HCT116 (cell line): ENCODE measurements around the gene MCOLN1. TPM values are rescaled to one million over a fixed set of nuclear protein-coding genes. Genes with fewer than 3 reads are reported as not detected.

ENCODE experiments used
- ATAC-seq: fragments of 200-7000 bp; cut with Tn5 transposase; 2 replicates; pipeline ENCODE4 v1.9.1; 2020; ENCODE audit warnings: mild to moderate bottlenecking, moderate library complexity
- BruUV-seq: library from RNA; stranded (reverse); fragments of 400-500 nt; replicated peaks from 2 replicates; lab custom pipeline; 2021; lab: Mats Ljungman, UMichigan
- CTCF ChIA-PET: fragments of 300-600 bp; sonication (Branson Sonifier 250); formaldehyde crosslinking; loops from one replicate; lab custom pipeline; 2021; ENCODE audit warnings: antibody characterized with exemption; lab: Charles Lee
- POLR2A ChIA-PET: fragments of 300-600, 350-600 bp; sonication (Branson Sonifier 250); formaldehyde crosslinking; loops from one replicate; lab custom pipeline; 2021; ENCODE audit warnings: antibody characterized with exemption; lab: Charles Lee
- RAD21 ChIA-PET, 2 experiments: fragments of 300-600 bp; sonication (Branson Sonifier 250); formaldehyde crosslinking; loops; one replicate each; lab custom pipeline; 2023; ENCODE audit warnings: low total read pairs in 2 of 2; ENCODE audit not compliant: uncharacterized antibody in 2 of 2, unreplicated experiment in 2 of 2, low non-redundant PET in 1 of 2; lab: Charles Lee
- DNase-seq: peaks from one replicate; pipeline ENCODE4 v3.0.0-alpha.2; 2010; ENCODE audit warnings: low read depth, low spot score
- H2AFZ ChIP-seq: fragments of 200-600 bp; shearing (Covaris generic), sonication (generic); 2 replicates; pipeline ENCODE4 v1.6.1; 2017; ENCODE audit warnings: low read depth, mixed run types, mixed read lengths, antibody characterized with exemption, low read length; ENCODE audit not compliant: poor library complexity, severe bottlenecking
- H3K27ac ChIP-seq: 2 replicates; pipeline ENCODE4 v1.5.1; 2012; ENCODE audit warnings: low read depth, low read length
- H3K27me3 ChIP-seq: fragments of 200-600 bp; sonication (generic); 2 replicates; pipeline ENCODE4 v1.6.1; 2016; ENCODE audit warnings: mixed run types, low read length, mixed read lengths; ENCODE audit not compliant: insufficient read depth
- H3K36me3 ChIP-seq, 2 experiments: fragments of 200-500 bp in 1 of 2; fragments of 200-600 bp in 1 of 2; sonication (Bioruptor generic) in 1 of 2; sonication (generic) in 1 of 2; 2 replicates each; pipeline versions ENCODE4 v1.5.1 to v1.6.1; 2014 to 2016; ENCODE audit warnings: low read length in 2 of 2, inconsistent platforms in 1 of 2, mixed read lengths in 1 of 2, mixed run types in 1 of 2; ENCODE audit not compliant: insufficient read depth in 2 of 2, control insufficient read depth in 1 of 2
- H3K4me1 ChIP-seq, 2 experiments: fragments of 200-600 bp in 1 of 2; sonication (generic) in 1 of 2; 2 replicates each; pipeline versions ENCODE4 v1.5.1 to v1.6.1; 2012 to 2017; ENCODE audit warnings: low read length in 2 of 2, inconsistent platforms in 1 of 2, mild to moderate bottlenecking in 1 of 2, mixed read lengths in 1 of 2, mixed run types in 1 of 2, moderate library complexity in 1 of 2; ENCODE audit not compliant: insufficient read depth in 2 of 2, control insufficient read depth in 1 of 2
- H3K4me2 ChIP-seq: fragments of 200-600 bp; sonication (generic); 2 replicates; pipeline ENCODE4 v1.6.1; 2017; ENCODE audit warnings: mixed run types, low read length, mixed read lengths
- H3K4me3 ChIP-seq, 2 experiments: fragments of 200-600 bp in 1 of 2; sonication (generic) in 1 of 2; replicated peaks in 1 of 2; 2 replicates each; pipeline ENCODE4 v1.5.1; 2011 to 2016; ENCODE audit warnings: low read length in 2 of 2, control low read depth in 1 of 2, low read depth in 1 of 2, mild to moderate bottlenecking in 1 of 2, mixed read lengths in 1 of 2, mixed run types in 1 of 2
- H3K79me2 ChIP-seq: fragments of 200-600 bp; sonication (generic); 2 replicates; pipeline ENCODE4 v1.6.1; 2017; ENCODE audit warnings: mild to moderate bottlenecking, mixed run types, low read length, moderate library complexity, mixed read lengths; ENCODE audit not compliant: insufficient read depth
- H3K9ac ChIP-seq: fragments of 200-600 bp; sonication (generic); 2 replicates; pipeline ENCODE4 v1.6.1; 2016; ENCODE audit warnings: low read length, mixed read lengths
- H3K9me2 ChIP-seq: fragments of 200-600 bp; sonication (generic), shearing (Covaris generic); 2 replicates; pipeline ENCODE4 v1.6.1; 2017; ENCODE audit warnings: mixed run types, mild to moderate bottlenecking, moderate library complexity; ENCODE audit not compliant: insufficient read depth
- H3K9me3 ChIP-seq, 2 experiments: fragments of 200-500 bp in 1 of 2; fragments of 200-600 bp in 1 of 2; sonication (Bioruptor generic) in 1 of 2; sonication (generic) in 1 of 2; 2 replicates each; pipeline ENCODE4 v1.6.1; 2014 to 2017; ENCODE audit warnings: low read length in 2 of 2, mixed read lengths in 2 of 2, inconsistent platforms in 1 of 2, low read depth in 1 of 2, mild to moderate bottlenecking in 1 of 2, mixed run types in 1 of 2, moderate library complexity in 1 of 2; ENCODE audit not compliant: control insufficient read depth in 1 of 2, insufficient read depth in 1 of 2
- H4K20me1 ChIP-seq: fragments of 200-600 bp; sonication (generic), shearing (Covaris generic); 2 replicates; pipeline ENCODE4 v1.6.1; 2017; ENCODE audit warnings: mixed run types, mild to moderate bottlenecking, moderate library complexity; ENCODE audit not compliant: insufficient read depth
- ATF3 ChIP-seq: IDR thresholded peaks from 2 replicates; pipeline ENCODE4 v1.6.1; 2012
- CBX3 ChIP-seq: IDR thresholded peaks from 2 replicates; pipeline ENCODE4 v1.6.1; 2012; ENCODE audit warnings: low read depth
- CTCF ChIP-seq, 3 experiments: fragments of 200-600 bp in 1 of 3; sonication (generic) in 1 of 3; IDR thresholded peaks in 2 of 3; conservative IDR thresholded peaks in 1 of 3; 2 replicates each; pipeline ENCODE4 v1.5.1; 2012 to 2017; ENCODE audit warnings: low read depth in 2 of 3, low read length in 2 of 3, antibody characterized with exemption in 1 of 3, borderline replicate concordance in 1 of 3, control low read depth in 1 of 3, mild to moderate bottlenecking in 1 of 3, mixed read lengths in 1 of 3, mixed run types in 1 of 3, moderate library complexity in 1 of 3; ENCODE audit not compliant: insufficient read depth in 1 of 3
- EGR1 ChIP-seq: IDR thresholded peaks from 2 replicates; pipeline ENCODE4 v1.6.1; 2012; ENCODE audit warnings: low read depth
- FOSL1 ChIP-seq: IDR thresholded peaks from 2 replicates; pipeline ENCODE4 v1.6.1; 2012; ENCODE audit warnings: low read depth
- JUND ChIP-seq: IDR thresholded peaks from 2 replicates; pipeline ENCODE4 v1.6.1; 2012
- MAX ChIP-seq: IDR thresholded peaks from 2 replicates; pipeline ENCODE4 v1.6.1; 2012
- POLR2AphosphoS5 ChIP-seq: IDR thresholded peaks from 2 replicates; pipeline ENCODE4 v1.6.1; 2011; ENCODE audit warnings: mild to moderate bottlenecking, low read depth, low read length, moderate library complexity
- RAD21 ChIP-seq: IDR thresholded peaks from 2 replicates; pipeline ENCODE4 v1.6.1; 2012; ENCODE audit warnings: low read depth, mild to moderate bottlenecking
- SIN3A ChIP-seq: IDR thresholded peaks from 2 replicates; pipeline ENCODE4 v1.6.1; 2012; ENCODE audit warnings: low read depth
- SRF ChIP-seq: IDR thresholded peaks from 2 replicates; pipeline ENCODE4 v1.6.1; 2012; ENCODE audit warnings: low read depth
- TCF7L2 ChIP-seq: IDR thresholded peaks from 2 replicates; pipeline ENCODE4 v1.7.0; 2011; ENCODE audit warnings: borderline replicate concordance, inconsistent platforms; ENCODE audit not compliant: insufficient read depth, insufficient read length; ENCODE audit errors: extremely low read depth
- YY1 ChIP-seq: IDR thresholded peaks from 2 replicates; pipeline ENCODE4 v1.6.1; 2011; ENCODE audit warnings: low read length, low read depth, moderate library complexity, mild to moderate bottlenecking; ENCODE audit not compliant: insufficient replicate concordance; ENCODE audit errors: extremely low read depth
- ZFX ChIP-seq: fragments of 450-650 bp; IDR thresholded peaks from 2 replicates; pipeline ENCODE4 v1.6.1; 2017
- ZNF274 ChIP-seq: fragments of 200-500 bp; sonication (Bioruptor generic); IDR thresholded peaks from 2 replicates; pipeline ENCODE4 v1.6.1; 2014; ENCODE audit warnings: mild to moderate bottlenecking, low read depth, low read length, inconsistent platforms
- intact Hi-C: fragments of 100-400 bp; cut with micrococcal nuclease; formaldehyde crosslinking; loops from 2 replicates; pipeline ENCODE4 v1.10.0; 2022
- total RNA-seq: library from RNA; stranded (reverse); gene quantifications from one replicate; pipeline ENCODE4 v1.2.1, GENCODE V29; 2021; ENCODE audit not compliant: unreplicated experiment
- TF ChIP-seq, protein P1 (sequence below): IDR thresholded peaks from 2 replicates; pipeline ENCODE4 v1.6.1; 2012; ENCODE audit warnings: low read depth
- TF ChIP-seq, protein P2 (sequence below): IDR thresholded peaks from 2 replicates; pipeline ENCODE4 v1.6.1; 2011; ENCODE audit warnings: mild to moderate bottlenecking, low read length, moderate library complexity; ENCODE audit not compliant: insufficient replicate concordance; ENCODE audit errors: extremely low read depth

The MCOLN1 gene
- total RNA-seq, 1 experiment from 2014 or later: 19.1 TPM

DNA sequence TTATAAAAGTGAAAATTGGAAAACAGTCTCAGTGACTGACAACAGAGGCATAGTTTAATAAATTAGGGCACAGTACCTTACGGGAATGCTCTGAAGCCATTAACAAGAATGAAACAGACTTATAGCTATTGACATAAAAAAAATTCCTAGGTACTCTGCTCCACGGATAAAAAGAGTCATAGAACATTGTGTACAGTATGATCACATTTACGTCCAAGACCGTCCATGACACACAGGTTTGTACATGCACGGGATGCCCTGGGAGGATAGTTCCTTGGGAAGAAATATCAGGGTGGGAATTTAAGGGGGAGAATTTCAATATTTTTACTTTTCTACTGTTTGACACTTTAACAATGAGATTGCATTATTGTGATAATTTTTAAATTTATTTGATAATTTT, 48.3 kb downstream of the MCOLN1 start:
- Histone ChIP-seq H3K27me3 (no peaks in the 10 kb centered on the region), H3K9ac (no peak overlapping the region)
- CTCF ChIA-PET: interaction anchor here (2.6 kb wide), 1 partner anchor 229 kb away, joined by 19 read pairs; no protein-coding TSS in a partner anchor

More for the DNA sequence above, 48.3 kb downstream of the MCOLN1 start:
- H3K27ac ChIP-seq: no peak overlapping the region
- RAD21 ChIA-PET: no interaction called here
- TF ChIP-seq YY1 (no peak), MAX (no peak), FOSL1 (no peak), EGR1 (no peak), RAD21 (no peak), JUND (no peak), TCF7L2 (no peak), SRF (no peak), ZFX (no peak), ATF3 (no peak), POLR2AphosphoS5 (no peak), CBX3 (no peak), CTCF (IDR thresholded peaks at IDR 0.05 in 2 of 3, conservative IDR thresholded peaks at IDR 0.05 in 1 of 3; ENCODE audit: borderline replicate concordance in 1 of 3, insufficient read depth in 1 of 3, low read depth in 2 of 3, low read length in 2 of 3) (no peak), ZNF274 (no peak), SIN3A (no peak)
- TF ChIP-seq, protein P1, sequence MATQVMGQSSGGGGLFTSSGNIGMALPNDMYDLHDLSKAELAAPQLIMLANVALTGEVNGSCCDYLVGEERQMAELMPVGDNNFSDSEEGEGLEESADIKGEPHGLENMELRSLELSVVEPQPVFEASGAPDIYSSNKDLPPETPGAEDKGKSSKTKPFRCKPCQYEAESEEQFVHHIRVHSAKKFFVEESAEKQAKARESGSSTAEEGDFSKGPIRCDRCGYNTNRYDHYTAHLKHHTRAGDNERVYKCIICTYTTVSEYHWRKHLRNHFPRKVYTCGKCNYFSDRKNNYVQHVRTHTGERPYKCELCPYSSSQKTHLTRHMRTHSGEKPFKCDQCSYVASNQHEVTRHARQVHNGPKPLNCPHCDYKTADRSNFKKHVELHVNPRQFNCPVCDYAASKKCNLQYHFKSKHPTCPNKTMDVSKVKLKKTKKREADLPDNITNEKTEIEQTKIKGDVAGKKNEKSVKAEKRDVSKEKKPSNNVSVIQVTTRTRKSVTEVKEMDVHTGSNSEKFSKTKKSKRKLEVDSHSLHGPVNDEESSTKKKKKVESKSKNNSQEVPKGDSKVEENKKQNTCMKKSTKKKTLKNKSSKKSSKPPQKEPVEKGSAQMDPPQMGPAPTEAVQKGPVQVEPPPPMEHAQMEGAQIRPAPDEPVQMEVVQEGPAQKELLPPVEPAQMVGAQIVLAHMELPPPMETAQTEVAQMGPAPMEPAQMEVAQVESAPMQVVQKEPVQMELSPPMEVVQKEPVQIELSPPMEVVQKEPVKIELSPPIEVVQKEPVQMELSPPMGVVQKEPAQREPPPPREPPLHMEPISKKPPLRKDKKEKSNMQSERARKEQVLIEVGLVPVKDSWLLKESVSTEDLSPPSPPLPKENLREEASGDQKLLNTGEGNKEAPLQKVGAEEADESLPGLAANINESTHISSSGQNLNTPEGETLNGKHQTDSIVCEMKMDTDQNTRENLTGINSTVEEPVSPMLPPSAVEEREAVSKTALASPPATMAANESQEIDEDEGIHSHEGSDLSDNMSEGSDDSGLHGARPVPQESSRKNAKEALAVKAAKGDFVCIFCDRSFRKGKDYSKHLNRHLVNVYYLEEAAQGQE: no peak
- TF ChIP-seq, protein P2, sequence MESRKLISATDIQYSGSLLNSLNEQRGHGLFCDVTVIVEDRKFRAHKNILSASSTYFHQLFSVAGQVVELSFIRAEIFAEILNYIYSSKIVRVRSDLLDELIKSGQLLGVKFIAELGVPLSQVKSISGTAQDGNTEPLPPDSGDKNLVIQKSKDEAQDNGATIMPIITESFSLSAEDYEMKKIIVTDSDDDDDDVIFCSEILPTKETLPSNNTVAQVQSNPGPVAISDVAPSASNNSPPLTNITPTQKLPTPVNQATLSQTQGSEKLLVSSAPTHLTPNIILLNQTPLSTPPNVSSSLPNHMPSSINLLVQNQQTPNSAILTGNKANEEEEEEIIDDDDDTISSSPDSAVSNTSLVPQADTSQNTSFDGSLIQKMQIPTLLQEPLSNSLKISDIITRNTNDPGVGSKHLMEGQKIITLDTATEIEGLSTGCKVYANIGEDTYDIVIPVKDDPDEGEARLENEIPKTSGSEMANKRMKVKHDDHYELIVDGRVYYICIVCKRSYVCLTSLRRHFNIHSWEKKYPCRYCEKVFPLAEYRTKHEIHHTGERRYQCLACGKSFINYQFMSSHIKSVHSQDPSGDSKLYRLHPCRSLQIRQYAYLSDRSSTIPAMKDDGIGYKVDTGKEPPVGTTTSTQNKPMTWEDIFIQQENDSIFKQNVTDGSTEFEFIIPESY: no peak
- TF ChIP-seq, all 23 proteins: peak for 0
- Histone ChIP-seq H4K20me1 (no peaks in the 10 kb centered on the region), H3K36me3 (no peaks in the 10 kb centered on the region), H2AFZ (no peak overlapping the region), H3K9me3 (no peaks in the 10 kb centered on the region), H3K4me1 (peaks cover 14 to 26% of the 10 kb centered on the region in 2 experiments), H3K9me2 (no peaks in the 10 kb centered on the region), H3K4me3 (no peak overlapping the region), H3K79me2 (no peaks in the 10 kb centered on the region), H3K4me2 (no peak overlapping the region)
- intact Hi-C loops: no loop called here
- BruUV-seq: no TSS peak
- DNase-seq (no peak), ATAC-seq (no peak)
- POLR2A ChIA-PET: no interaction called here
